ENCODE results near the gene CSTPP1.
A peak's percentile ranks its signal among the peaks of the same experiment; 100 is the strongest.

The CSTPP1 gene

GRCh38 chr11:47181271-47181670, 244.7 kb downstream of the CSTPP1 start:
- H3K36me3 ChIP-seq = peaks cover 0 to 34% (median 22%) of the 10 kb centered on the region in 11 experiments; a peak in 14 of 22 replicates
- H3K4me1 ChIP-seq = peaks cover 37 to 61% (median 47%) of the 10 kb centered on the region in 10 experiments
- no peak overlapping the region for H3K4me3 ChIP-seq
- no peaks in the 10 kb centered on the region for H3K9me3 ChIP-seq (replicated peaks in 1 of 11)
- H3K27ac ChIP-seq = no peak overlapping the region
- H3K9ac ChIP-seq = no peak overlapping the region; a peak in 1 of 22 replicates
- H3K4me2 ChIP-seq = no peak overlapping the region
- peaks cover 0 to 22% (median 0%) of the 10 kb centered on the region in 11 experiments; a peak in 7 of 22 replicates for H4K20me1 ChIP-seq
- no peak for TF ChIP-seq Cebpa-rat (IDR thresholded peaks at IDR 0.05)
- H3K27me3 ChIP-seq = peaks cover 0 to 7% (median 0%) of the 10 kb centered on the region in 11 experiments; a peak in 1 of 22 replicates

- Histone ChIP-seq H3K4me1 (peaks cover 47 to 69% (median 56%) of the 10 kb centered on the region in 10 experiments), H4K20me1 (peaks cover 0 to 22% (median 0%) of the 10 kb centered on the region in 11 experiments; a peak in 7 of 22 replicates), H3K27ac (peak overlapping the region in 1 of 11 experiments; percentile 6; a peak in 1 of 22 replicates), H3K36me3 (peaks cover 0 to 34% (median 22%) of the 10 kb centered on the region in 11 experiments; a peak in 14 of 22 replicates), H3K4me2 (no peak overlapping the region), H3K9me3 (replicated peaks in 1 of 11) (no peaks in the 10 kb centered on the region), H3K9ac (peak overlapping the region in 3 of 11 experiments; percentile 18 to 32 (median 27); a peak in 2 of 22 replicates), H3K27me3 (peaks cover 0 to 7% (median 0%) of the 10 kb centered on the region in 11 experiments; a peak in 1 of 22 replicates), H3K4me3 (no peak overlapping the region)
- TF ChIP-seq Cebpa-rat (IDR thresholded peaks at IDR 0.05) = no peak
These were observed 245.8 kb downstream of the CSTPP1 start for GRCh38 chr11:47182380-47182779.

- Histone ChIP-seq H3K27ac (peak overlapping the region in 9 of 11 experiments; percentile 57 to 84 (median 81); a peak in 14 of 22 replicates), H3K4me1 (peaks cover 42 to 70% (median 56%) of the 10 kb centered on the region in 10 experiments), H3K27me3 (peaks cover 0 to 7% (median 0%) of the 10 kb centered on the region in 11 experiments; a peak in 3 of 22 replicates), H3K9me3 (replicated peaks in 1 of 11) (no peaks in the 10 kb centered on the region), H3K4me3 (0 out of 20 replicates have a peak overlapping the region, but pooled peaks of 1 of the 10 experiments have one; percentile 1), H3K4me2 (peak overlapping the region; percentile 80 to 100 (median 97)), H4K20me1 (peaks cover 0 to 22% (median 0%) of the 10 kb centered on the region in 11 experiments; a peak in 7 of 22 replicates), H3K36me3 (peaks cover 0 to 34% (median 22%) of the 10 kb centered on the region in 11 experiments; a peak in 14 of 22 replicates), H3K9ac (peak overlapping the region in 9 of 11 experiments; percentile 42 to 91 (median 85); a peak in 12 of 22 replicates)
- no peak for TF ChIP-seq Cebpa-rat (IDR thresholded peaks at IDR 0.05)
These were observed 246.7 kb downstream of the CSTPP1 start for GRCh38 chr11:47183031-47183856.

- Histone ChIP-seq H3K36me3 (peaks cover 0 to 30% (median 20%) of the 10 kb centered on the region in 11 experiments; a peak in 14 of 22 replicates), H3K27me3 (peaks cover 0 to 7% (median 0%) of the 10 kb centered on the region in 11 experiments; a peak in 3 of 22 replicates), H3K9me3 (replicated peaks in 1 of 11) (no peaks in the 10 kb centered on the region), H3K27ac (peak overlapping the region in 9 of 11 experiments; percentile 57 to 84 (median 81); a peak in 16 of 22 replicates), H3K4me1 (peaks cover 35 to 68% (median 54%) of the 10 kb centered on the region in 10 experiments), H3K9ac (peak overlapping the region in 10 of 11 experiments; percentile 19 to 91 (median 85); a peak in 16 of 22 replicates), H3K4me2 (peak overlapping the region; percentile 80 to 100 (median 97)), H3K4me3 (peak overlapping the region in 5 of 10 experiments; percentile 1 to 82 (median 80); a peak in 3 of 20 replicates), H4K20me1 (peaks cover 0 to 22% (median 0%) of the 10 kb centered on the region in 11 experiments; a peak in 7 of 22 replicates)
- TF ChIP-seq Cebpa-rat (IDR thresholded peaks at IDR 0.05) = no peak
These were observed 247.4 kb downstream of the CSTPP1 start for GRCh38 chr11:47183969-47184368.

- Histone ChIP-seq H3K4me3 (peak overlapping the region; percentile 64 to 83 (median 76)), H3K27ac (peak overlapping the region in 9 of 11 experiments; percentile 57 to 84 (median 81); a peak in 17 of 22 replicates), H3K9me3 (replicated peaks in 1 of 11) (no peaks in the 10 kb centered on the region), H4K20me1 (peaks cover 0 to 22% (median 0%) of the 10 kb centered on the region in 11 experiments; a peak in 7 of 22 replicates), H3K4me2 (peak overlapping the region; percentile 80 to 100 (median 97)), H3K36me3 (peaks cover 0 to 24% (median 14%) of the 10 kb centered on the region in 11 experiments; a peak in 13 of 22 replicates), H3K9ac (peak overlapping the region; percentile 74 to 91 (median 85); a peak in 19 of 22 replicates), H3K4me1 (peaks cover 33 to 66% (median 53%) of the 10 kb centered on the region in 10 experiments), H3K27me3 (peaks cover 0 to 7% (median 0%) of the 10 kb centered on the region in 11 experiments; a peak in 3 of 22 replicates)
- no peak for TF ChIP-seq Cebpa-rat (IDR thresholded peaks at IDR 0.05)
These were observed 248.2 kb downstream of the CSTPP1 start for GRCh38 chr11:47184711-47185304.

- Histone ChIP-seq H3K4me2 (peak overlapping the region; percentile 80 to 100 (median 97)), H3K4me1 (peaks cover 33 to 64% (median 53%) of the 10 kb centered on the region in 10 experiments), H3K27me3 (peaks cover 0 to 7% (median 0%) of the 10 kb centered on the region in 11 experiments; a peak in 3 of 22 replicates), H3K9ac (peak overlapping the region; percentile 74 to 91 (median 85)), H3K27ac (peak overlapping the region; percentile 9 to 84 (median 80); a peak in 21 of 22 replicates), H3K36me3 (peaks cover 0 to 18% (median 7%) of the 10 kb centered on the region in 11 experiments; a peak in 11 of 22 replicates), H4K20me1 (peaks cover 0 to 22% (median 0%) of the 10 kb centered on the region in 11 experiments; a peak in 7 of 22 replicates), H3K4me3 (peak overlapping the region; percentile 64 to 83 (median 76)), H3K9me3 (replicated peaks in 1 of 11) (no peaks in the 10 kb centered on the region)
- TF ChIP-seq Cebpa-rat (IDR thresholded peaks at IDR 0.05) = no peak
These were observed 248.9 kb downstream of the CSTPP1 start for GRCh38 chr11:47185305-47186075.

GRCh38 chr11:47186076-47186699, 249.6 kb downstream of the CSTPP1 start, which contains the start of gene PACSIN3:
Gene PACSIN3, minus strand, starts transcription at chr11:47186434. Its CDS starts 3,707 bp downstream, at chr11:47182727.
- H3K4me1 ChIP-seq = peaks cover 33 to 64% (median 53%) of the 10 kb centered on the region in 10 experiments
- peaks cover 0 to 22% (median 0%) of the 10 kb centered on the region in 11 experiments; a peak in 7 of 22 replicates for H4K20me1 ChIP-seq
- TF ChIP-seq Cebpa-rat (IDR thresholded peaks at IDR 0.05) = no peak

More at GRCh38 chr11:47186076-47186699, 249.6 kb downstream of the CSTPP1 start, which contains the start of gene PACSIN3:
- no peaks in the 10 kb centered on the region for H3K9me3 ChIP-seq (replicated peaks in 1 of 11)
- H3K9ac ChIP-seq = peak within 1 kb of the TSS; percentile 74 to 91 (median 85)
- H3K4me2 ChIP-seq = peak within 1 kb of the TSS; percentile 80 to 100 (median 97)
- H3K36me3 ChIP-seq = peaks cover 0 to 12% (median 5%) of the 10 kb centered on the region in 11 experiments; a peak in 7 of 22 replicates
- H3K27me3 ChIP-seq = peaks cover 0 to 7% (median 0%) of the 10 kb centered on the region in 11 experiments; a peak in 3 of 22 replicates
- peak within 1 kb of the TSS; percentile 9 to 84 (median 80); a peak in 21 of 22 replicates for H3K27ac ChIP-seq
- peak within 1 kb of the TSS; percentile 64 to 83 (median 76) for H3K4me3 ChIP-seq
